ENCODE results near the gene BRICD5. TPM values are rescaled to one million over a fixed set of nuclear protein-coding genes. Genes with fewer than 3 reads are reported as not detected.
"Not testable (repeated sequence)": the region's sequence is repeated elsewhere in the genome, so short reads cannot be mapped to it uniquely, and the experiment has no call there.

BRICD5 gene
- total RNA-seq, 1 donor from 2014 or later, result 0.36 TPM

- peak; percentile 98 for ATAC-seq
These were observed 12.7 kb upstream of the BRICD5 start, which contains the start of gene E4F1 for GRCh38 chr16:2223221-2223941. E4F1 (plus strand) TSS chr16:2223591; CDS start chr16:2223614, 23 bp downstream.

GRCh38 chr16:2216330-2216729, 5.7 kb upstream of the BRICD5 start:
- ATAC-seq, result no peak

- peak; percentile 92 for ATAC-seq
These were observed 4.0 kb upstream of the BRICD5 start, which contains the start of gene PGP for GRCh38 chr16:2214719-2214968. PGP (minus strand) TSS chr16:2214840; CDS start chr16:2214777, 63 bp downstream.

- no peak for ATAC-seq
These were observed 3.4 kb upstream of the BRICD5 start for GRCh38 chr16:2213817-2214718.

GRCh38 chr16:2212362-2213324, 2.0 kb upstream of the BRICD5 start:
- no peak for ATAC-seq

- ATAC-seq, result no peak
These were observed 1.3 kb upstream of the BRICD5 start for GRCh38 chr16:2211923-2212347.

- no peak for ATAC-seq
These were observed 692 bp downstream of the BRICD5 start for GRCh38 chr16:2210009-2210332.

GRCh38 chr16:2209258-2210008, 1.2 kb downstream of the BRICD5 start:
- no peak for ATAC-seq

GRCh38 chr16:2208772-2209171, 1.9 kb downstream of the BRICD5 start:
- ATAC-seq, result no peak

- no peak for ATAC-seq
These were observed 2.4 kb downstream of the BRICD5 start for GRCh38 chr16:2208308-2208707.

- ATAC-seq, result no peak
These were observed 2.8 kb downstream of the BRICD5 start for GRCh38 chr16:2207872-2208271.

GRCh38 chr16:2206780-2207433, 3.8 kb downstream of the BRICD5 start:
- no peak for ATAC-seq

- no peak for ATAC-seq
These were observed 4.3 kb downstream of the BRICD5 start for GRCh38 chr16:2206420-2206779.

- ATAC-seq, result peak; percentile 17
These were observed 4.7 kb downstream of the BRICD5 start for GRCh38 chr16:2205967-2206313.

GRCh38 chr16:2205104-2205966, 5.3 kb downstream of the BRICD5 start, which contains the start of gene MLST8:
MLST8 (plus strand) TSS chr16:2205454; CDS start chr16:2206086, 632 bp downstream.
- ATAC-seq, result peak; percentile 90

GRCh38 chr16:2204416-2205103, 6.1 kb downstream of the BRICD5 start:
- ATAC-seq, result no peak

- ATAC-seq, result not testable (repeated sequence)
These were observed 7.5 kb downstream of the BRICD5 start for GRCh38 chr16:2203119-2203688.

- ATAC-seq, result no peak
These were observed 10.3 kb downstream of the BRICD5 start for GRCh38 chr16:2200313-2200712.

GRCh38 chr16:2199621-2200139, 11.0 kb downstream of the BRICD5 start:
- ATAC-seq, result no peak
